ENCODE results near the gene FAM13A.

Gene FAM13A

DNA sequence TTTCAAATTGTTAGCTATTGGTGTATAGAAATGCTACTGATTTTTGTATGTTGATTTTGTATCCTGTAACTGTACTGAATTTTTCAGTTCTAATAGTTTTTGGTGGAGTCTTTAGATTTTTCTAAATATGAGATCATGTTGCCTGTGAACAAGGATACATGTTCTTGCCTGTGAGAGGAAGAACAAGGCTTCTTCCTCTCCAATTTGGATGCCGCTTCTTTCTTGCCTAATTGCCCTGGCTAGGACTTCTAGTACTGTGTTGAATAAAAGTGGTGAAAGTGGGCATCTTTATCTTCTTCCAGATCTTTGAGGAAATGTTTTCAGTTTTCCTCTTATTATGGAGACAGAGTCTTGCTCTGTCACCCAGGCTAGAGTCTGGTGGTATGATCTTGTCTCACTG, 343.2 kb downstream of the FAM13A start:
- DNase-seq (ENCODE audit: low read depth), result no peak

DNA sequence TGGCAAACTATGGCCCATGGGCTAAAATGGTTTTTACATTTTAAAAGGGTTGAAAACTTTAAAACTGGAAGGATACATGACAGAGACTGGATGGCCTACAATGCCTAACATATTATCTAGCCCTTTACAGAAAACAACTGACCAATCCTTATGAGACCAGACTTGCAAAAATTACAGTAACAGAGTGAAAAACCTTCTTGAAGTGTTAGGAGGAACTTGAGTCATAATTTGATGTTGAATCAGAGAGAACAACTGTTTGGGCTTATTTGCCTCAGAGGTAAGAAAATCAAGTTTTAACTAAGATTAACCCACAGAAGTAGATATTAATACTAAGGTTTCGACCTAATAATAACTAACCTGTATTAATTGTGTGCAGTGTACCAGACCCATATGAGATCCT, 347.0 kb downstream of the FAM13A start:
- DNase-seq (ENCODE audit: low read depth), result no peak

DNA sequence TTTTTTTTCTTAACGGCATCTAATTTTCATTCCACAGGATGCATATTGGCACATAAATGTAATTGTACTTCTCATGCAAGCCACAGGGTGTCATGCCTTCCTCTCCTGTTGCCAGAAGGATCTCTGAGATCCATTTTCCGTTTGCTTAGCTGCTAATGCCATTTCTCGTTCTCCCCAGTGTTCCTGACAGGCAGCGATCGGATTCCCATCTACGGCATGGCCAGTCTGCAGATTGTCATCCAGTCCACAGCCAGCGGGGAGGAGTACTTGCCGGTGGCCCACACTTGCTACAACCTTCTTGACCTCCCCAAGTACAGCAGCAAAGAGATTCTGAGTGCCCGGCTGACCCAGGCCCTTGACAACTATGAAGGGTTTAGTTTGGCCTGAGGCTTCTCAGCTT, 350.4 kb downstream of the FAM13A start:
- no peak for DNase-seq (ENCODE audit: low read depth)

DNA sequence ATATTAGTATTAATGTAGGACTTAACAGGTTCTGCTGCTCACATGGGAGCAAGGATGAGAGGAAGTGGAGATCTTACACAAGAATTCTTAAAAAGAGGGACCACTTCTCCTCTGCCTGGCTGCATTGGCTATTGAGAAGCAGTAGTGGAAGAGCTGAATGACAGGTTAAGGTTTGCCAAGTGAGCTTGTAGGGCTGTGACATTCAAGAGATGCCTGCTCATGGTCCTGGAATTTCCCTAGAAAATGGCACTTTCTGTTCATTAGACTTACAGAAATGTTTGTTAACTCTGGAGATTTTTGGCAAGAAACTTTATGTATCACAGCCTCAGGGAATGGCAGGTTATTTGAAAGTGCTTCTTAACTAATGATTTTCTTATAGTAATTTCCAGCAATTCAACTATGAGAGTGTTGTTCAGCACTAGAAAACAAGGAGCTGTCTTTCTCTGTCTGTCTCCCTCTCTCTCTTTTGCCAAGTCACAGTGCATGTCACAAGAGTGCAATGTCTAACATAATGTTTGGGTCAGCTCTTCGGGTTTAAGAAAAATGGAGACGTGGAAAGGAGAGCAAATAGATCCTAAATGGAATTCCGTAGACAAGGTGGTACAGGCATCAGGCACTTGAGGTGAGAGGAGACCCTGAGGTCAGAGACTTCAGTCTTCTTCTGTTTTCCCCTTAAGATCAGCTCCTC, 351.0 kb downstream of the FAM13A start:
- DNase-seq (ENCODE audit: low read depth), result no peak

DNA sequence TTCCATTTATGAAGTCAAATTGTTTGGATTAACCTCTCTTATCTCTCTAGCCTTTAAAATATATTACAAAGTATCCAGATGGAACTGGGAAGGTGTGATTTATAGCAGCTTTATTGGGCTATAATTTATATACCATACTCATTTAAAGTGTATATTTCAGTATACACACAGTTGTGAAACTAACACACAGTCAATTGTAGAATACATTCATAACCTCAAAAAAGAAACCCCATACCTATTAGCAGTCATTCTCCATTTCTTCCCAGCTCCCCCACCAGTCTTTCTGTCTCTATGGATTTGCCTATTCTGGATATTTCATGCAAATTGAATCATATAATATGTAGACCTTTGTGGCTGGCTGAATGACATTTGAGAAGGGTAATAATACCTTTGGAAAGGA, 351.8 kb downstream of the FAM13A start:
- no peak for DNase-seq (ENCODE audit: low read depth)

DNA sequence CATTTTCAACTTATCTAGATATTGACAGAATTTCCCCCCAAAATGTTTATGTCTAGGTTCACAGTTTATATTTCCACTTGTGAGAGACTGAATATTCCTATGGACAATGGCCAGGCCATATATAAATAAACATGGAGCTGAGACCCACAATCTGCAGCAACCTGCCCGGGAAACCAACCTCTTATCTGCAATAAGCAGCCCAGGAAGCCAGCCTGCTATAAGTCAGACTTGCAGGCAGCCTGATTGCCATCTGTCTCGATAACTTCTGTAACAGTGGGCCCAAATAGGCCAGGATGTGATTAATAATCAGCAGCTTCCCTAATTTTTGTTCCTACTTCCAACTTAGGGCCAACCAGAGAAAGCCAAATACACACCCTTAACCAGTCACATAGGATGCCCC, 354.2 kb downstream of the FAM13A start:
- no peak for DNase-seq (ENCODE audit: low read depth)

DNA sequence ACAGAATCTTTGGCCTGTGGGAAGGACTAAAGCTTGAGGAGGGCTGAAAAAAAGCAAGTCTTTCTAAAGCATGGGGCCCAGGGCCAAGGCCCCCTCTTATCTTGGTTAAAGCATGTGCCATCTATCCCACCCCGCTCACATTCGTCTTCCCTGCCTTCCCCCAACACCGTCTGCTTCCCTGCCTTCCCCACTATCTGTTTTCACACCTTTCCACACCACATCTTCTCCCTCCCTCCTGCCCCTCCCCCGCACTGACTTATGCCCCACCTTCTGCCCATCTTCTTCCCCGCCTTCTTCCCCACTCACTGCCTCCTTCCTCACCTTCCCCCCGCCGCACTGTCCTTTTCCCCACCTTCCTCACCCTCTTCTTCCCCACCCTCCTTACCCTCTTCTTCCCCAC, 358.5 kb downstream of the FAM13A start:
- DNase-seq (ENCODE audit: low read depth), result no peak

DNA sequence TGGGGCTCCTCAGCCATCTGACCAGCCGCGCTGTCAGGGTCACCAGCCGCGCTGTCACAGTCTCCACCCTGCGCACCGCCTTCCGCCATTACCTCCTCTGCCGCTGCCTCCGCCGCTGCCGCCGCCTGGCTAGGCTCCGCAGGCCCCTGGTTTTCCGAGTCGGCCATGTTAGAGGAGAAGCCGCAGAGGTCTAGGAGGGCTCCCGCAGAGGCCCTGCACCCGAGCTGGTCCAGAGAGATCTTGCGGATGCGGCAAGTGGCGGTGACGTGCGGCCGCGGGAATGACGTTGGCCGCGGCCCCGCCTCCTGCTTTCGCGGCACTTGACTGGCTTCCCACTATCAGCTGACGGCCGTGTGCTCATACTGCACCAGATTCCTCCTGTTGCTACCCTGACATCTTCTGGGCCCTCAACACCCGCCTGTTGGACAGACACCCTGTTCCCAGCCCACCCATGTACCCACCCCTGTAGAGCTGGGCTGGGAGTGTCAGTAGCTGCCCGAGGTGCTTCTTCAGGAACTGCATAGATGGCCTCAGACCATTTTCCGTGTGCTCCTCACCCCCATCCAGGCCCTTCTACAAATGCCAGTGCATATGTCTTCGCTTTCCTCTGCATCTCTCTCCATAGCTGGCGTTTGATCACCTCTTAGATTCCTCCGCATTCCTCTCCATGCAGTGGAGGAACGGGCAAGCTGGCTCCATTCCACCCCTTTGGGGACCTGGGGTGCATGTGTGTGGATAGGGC, 359.2 kb downstream of the FAM13A start, which contains the start of gene NAP1L5:
NAP1L5 (minus strand) TSS at position 242 of the 742 bp plus-strand sequence; CDS start at position 167, 75 bp downstream.
- peak; percentile 46 for DNase-seq (ENCODE audit: low read depth)

DNA sequence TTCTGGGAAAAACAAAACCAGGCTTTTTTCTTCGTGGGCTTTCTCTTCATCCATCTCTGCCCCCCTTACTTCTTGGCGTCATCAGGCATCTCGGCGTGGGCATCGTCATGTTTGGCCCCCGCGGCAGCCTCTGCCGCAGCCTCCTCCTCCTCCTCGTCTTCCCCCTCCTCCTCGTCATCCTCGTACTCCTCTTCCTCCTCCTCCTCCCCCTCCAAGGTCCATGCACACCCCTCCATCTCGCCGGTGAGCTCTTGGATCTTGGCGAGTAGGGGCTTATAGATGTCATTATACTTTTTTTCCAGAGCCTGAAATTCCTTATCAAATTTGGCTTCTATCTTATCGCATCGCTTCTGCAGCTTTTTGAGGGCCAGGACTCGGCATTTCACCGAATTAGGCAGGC, 359.8 kb downstream of the FAM13A start:
- no peak for DNase-seq (ENCODE audit: low read depth)

DNA sequence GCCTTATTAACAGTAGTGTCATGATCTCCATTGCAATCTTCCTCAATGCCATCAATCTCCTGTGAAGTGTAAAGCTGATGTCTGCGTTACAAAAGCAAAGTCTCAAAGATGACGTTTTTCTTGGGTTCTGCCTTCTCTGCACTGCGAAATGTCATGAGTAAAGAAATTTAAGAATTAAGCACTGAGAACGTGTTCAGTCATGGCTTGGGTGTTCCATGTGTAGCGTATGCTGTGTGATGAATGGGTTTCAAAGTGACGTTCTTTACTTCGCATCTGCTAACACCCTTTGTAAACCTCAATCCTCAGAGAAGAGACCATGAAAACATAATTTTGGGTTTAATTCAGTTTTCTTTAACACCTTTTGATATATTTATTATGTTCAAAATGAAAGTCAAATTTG, 360.4 kb downstream of the FAM13A start:
- no peak for DNase-seq (ENCODE audit: low read depth)

DNA sequence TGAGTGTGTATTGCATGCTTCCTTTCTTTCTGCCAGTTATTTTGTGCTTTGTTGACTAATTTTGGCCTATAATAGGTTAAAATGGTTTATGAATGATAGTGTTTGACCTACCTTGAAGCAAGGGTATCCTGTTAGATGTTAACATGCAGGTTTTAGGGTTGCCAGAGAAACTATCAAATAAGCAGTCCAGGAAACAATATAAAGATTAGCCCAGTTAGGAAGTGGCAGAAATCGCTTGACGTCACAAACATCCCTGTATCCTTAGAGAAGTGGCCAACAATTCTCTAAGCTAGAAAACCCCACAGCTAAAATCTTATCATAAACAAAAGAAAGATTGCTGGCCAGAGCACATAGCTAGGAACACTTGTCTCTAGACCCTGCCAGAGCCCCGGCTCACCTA, 363.2 kb downstream of the FAM13A start:
- no peak for DNase-seq (ENCODE audit: low read depth)

DNA sequence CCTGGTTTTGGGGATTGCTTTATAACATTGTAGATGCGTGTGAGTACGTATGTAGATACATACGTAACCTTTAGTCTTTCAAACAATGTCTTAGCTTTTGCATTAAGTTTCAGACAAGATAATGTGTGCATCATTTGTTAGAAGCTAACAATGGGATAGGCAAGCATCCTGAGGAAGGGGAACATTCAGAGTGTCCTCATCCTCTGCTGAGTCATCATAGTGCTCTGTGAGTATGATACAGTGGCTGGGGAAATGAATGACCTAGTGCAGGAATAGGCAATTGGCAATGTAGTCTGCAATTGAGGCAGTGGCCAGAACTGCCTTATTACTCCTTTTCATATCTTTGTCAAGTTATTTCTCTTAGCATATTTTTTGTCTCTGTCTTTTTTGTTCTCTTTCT, 366.6 kb downstream of the FAM13A start:
- no peak for DNase-seq (ENCODE audit: low read depth)

DNA sequence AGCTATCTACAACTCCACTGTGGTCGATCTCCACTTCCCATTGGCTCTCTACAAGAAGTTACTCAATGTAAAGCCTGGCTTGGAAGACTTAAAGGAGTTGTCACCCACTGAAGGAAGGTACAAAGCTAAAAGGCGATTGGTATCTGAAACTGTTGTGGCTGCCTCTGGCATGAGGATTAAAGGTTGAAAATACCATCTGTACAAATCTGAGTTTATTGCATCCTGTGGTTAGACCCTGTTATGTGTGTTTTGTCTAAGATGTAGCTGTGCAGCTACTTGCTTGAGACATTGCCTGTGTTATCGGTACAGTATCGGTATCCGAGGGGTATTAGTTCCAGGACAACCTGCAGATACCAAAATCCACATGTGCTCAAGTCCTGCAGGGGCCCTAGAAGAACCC, 375.8 kb downstream of the FAM13A start:
- DNase-seq (ENCODE audit: low read depth), result no peak
